ENCODE measurements around the gene USP3. TPM values are rescaled to one million over a fixed set of nuclear protein-coding genes. Genes with fewer than 3 reads are reported as not detected.

The USP3 gene
- total and polyA plus RNA-seq, 7 donors = 9.4 to 13.6 (median 10.9) TPM

DNA sequence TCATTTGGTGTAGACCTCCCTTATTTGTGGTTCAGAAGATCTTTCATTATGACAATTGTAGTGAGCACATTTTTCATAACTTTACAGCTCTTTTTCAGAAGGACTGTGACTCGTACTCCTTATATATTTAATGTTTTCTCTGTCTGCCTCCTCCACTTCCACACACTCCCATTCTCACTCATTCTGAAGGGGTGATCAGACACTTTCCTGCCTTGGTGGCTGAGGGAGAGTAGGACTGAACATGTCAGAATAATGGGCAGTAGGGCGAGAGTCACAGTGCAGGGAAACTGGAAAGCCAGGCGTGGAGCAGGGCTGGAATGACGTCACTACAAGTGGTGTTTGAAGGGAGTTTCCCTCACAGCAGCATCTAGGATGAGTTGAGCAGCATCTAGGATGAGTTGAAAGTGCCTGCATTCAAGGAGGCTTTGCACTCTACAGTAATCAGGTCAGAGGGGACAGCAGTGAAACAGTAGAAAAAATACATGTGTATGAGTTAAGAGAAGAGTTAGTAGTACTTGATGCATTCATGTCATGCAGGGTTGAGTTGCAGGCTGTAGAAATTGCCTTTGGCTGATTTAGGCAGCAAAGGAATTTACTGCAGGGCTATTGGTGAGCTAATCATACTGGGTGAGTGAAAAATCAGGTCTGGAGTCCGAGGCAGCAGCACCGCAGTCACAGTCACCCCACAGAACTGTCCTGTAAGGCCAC is 56.5 kb downstream of the USP3 start:
- Histone ChIP-seq H3K36me3 (ENCODE audit: insufficient read depth in 1 of 2, low read depth in 1 of 2) (peaks cover 5 to 84% of the 10 kb centered on the region in 2 donors), H3K27ac (no peak overlapping the region), H3K4me1 (no peaks in the 10 kb centered on the region), H3K9me3 (no peaks in the 10 kb centered on the region), H3K27me3 (ENCODE audit: insufficient read depth in 3 of 3, low read length in 2 of 3) (no peaks in the 10 kb centered on the region), H3K4me3 (no peak overlapping the region)
- TF ChIP-seq, protein P1, sequence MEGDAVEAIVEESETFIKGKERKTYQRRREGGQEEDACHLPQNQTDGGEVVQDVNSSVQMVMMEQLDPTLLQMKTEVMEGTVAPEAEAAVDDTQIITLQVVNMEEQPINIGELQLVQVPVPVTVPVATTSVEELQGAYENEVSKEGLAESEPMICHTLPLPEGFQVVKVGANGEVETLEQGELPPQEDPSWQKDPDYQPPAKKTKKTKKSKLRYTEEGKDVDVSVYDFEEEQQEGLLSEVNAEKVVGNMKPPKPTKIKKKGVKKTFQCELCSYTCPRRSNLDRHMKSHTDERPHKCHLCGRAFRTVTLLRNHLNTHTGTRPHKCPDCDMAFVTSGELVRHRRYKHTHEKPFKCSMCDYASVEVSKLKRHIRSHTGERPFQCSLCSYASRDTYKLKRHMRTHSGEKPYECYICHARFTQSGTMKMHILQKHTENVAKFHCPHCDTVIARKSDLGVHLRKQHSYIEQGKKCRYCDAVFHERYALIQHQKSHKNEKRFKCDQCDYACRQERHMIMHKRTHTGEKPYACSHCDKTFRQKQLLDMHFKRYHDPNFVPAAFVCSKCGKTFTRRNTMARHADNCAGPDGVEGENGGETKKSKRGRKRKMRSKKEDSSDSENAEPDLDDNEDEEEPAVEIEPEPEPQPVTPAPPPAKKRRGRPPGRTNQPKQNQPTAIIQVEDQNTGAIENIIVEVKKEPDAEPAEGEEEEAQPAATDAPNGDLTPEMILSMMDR (IDR thresholded peaks at IDR 0.05) = no peak
- intact Hi-C loops (cut with DNase I) = no loop called here
- 92 to 95% (median 93%) methylated on average over 6 of the region's 6 CpGs for WGBS, 3 donors
- ATAC-seq = no peak
- DNase-seq = no peak

DNA sequence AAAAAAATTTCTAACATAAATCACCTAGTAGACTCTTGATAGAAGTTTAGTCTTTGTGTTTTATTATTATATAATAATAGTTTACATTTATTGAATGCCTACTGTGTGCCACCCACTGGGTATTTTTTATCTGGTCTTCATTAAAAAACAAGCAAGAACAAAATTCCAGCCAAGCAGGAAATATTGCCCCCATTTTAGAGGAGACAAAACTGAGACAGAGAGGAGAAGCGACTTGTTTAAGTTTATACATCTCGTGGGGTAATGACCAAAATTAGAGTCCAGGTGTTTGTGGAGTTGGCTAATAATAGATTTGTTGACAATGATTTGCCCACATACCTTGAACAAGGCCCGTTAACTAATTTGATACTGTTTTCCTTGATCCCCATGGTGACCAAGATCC is 59.7 kb downstream of the USP3 start:
- no peak overlapping the region for H3K4me3 ChIP-seq
- H3K4me1 ChIP-seq = no peaks in the 10 kb centered on the region
- TF ChIP-seq, protein P1 (IDR thresholded peaks at IDR 0.05) = no peak
- intact Hi-C loops (cut with DNase I) = no loop called here
- no peak for DNase-seq
- WGBS, 3 donors = 23 to 35% (median 27%) methylated on average over 3 of the region's 3 CpGs
- no peaks in the 10 kb centered on the region for H3K9me3 ChIP-seq
- no peak overlapping the region for H3K27ac ChIP-seq
- H3K36me3 ChIP-seq (ENCODE audit: insufficient read depth in 1 of 2, low read depth in 1 of 2) = peaks cover 3 to 87% of the 10 kb centered on the region in 2 donors
- H3K27me3 ChIP-seq (ENCODE audit: insufficient read depth in 3 of 3, low read length in 2 of 3) = no peaks in the 10 kb centered on the region
- ATAC-seq = no peak

DNA sequence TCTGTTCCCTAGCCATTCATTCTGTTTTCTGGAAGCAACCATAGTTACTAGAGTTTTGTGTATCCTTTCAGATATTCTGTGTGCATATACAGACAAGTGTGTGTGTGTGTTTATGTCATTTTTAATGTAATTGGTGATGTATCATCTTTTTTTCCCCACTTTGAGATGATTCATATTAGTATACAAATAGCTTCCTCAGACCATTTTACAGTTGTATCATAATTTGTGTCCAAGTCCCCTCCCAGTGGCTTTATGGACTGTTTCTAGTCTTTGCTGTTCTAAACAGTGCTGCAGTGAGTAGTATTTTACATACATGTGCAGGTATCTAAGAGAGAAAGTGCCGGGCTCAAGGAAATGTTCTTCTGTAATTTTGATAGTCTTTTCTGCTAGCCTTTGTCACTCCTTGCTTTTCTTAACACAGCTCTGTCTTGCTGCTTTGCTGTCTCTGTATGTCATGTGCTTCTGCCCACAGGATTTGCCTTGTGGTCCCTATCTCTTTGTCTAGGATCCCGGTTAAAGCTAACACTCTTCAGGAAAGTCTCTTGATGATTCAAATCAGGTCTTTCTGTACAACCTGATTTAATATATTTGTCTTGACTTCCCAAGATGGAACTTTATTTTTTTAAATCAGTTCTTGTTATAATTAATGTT is 61.3 kb downstream of the USP3 start:
- DNase-seq = no peak
- H3K4me1 ChIP-seq = no peaks in the 10 kb centered on the region
- TF ChIP-seq, protein P1 (IDR thresholded peaks at IDR 0.05) = no peak
- no peak overlapping the region for H3K4me3 ChIP-seq
- H3K36me3 ChIP-seq (ENCODE audit: insufficient read depth in 1 of 2, low read depth in 1 of 2) = peaks cover 3 to 83% of the 10 kb centered on the region in 2 donors
- H3K9me3 ChIP-seq = no peaks in the 10 kb centered on the region
- ATAC-seq = no peak
- intact Hi-C loops (cut with DNase I) = no loop called here
- no peaks in the 10 kb centered on the region for H3K27me3 ChIP-seq (ENCODE audit: insufficient read depth in 3 of 3, low read length in 2 of 3)
- H3K27ac ChIP-seq = no peak overlapping the region
- WGBS, 3 donors = 83 to 95% (median 86%) methylated on average over 2 of the region's 2 CpGs

DNA sequence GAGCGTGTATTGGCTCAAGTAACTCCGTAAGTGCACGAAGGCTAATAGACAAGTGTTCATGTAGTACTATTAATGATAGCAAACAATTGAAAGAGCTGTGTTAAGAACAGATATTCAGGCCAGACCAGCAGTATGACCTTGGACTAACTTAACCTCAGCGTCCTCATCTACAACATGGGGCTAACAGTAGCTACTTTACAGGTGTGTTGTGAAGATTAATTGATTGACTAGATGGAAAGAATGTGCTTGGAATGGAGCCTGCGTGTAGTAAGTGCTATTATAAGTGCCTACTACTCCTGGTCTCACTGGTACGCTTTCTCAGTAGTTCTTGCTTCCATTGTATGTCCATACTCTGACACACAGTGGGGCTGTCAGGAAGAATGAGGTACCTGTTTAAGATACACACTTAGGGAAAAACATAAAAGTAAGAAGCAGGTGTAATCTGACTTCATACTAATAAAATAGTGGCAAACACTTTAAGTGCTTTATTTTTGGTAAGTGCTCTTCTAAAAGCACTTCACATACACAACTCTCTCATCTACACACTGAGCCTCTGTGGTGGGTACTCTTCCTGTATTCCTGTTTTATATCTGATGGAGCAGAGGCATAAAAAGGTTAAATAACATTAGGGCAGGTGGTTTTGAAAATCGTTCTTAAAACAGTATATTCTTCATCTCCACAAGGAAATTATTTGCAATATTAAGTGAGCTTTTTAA is 68.5 kb downstream of the USP3 start:
- TF ChIP-seq, protein P1 (IDR thresholded peaks at IDR 0.05) = no peak
- H3K27me3 ChIP-seq (ENCODE audit: insufficient read depth in 3 of 3, low read length in 2 of 3) = no peaks in the 10 kb centered on the region
- H3K4me3 ChIP-seq = no peak overlapping the region
- ATAC-seq (no peak), DNase-seq (no peak)
- peaks cover 2 to 78% of the 10 kb centered on the region in 2 donors for H3K36me3 ChIP-seq (ENCODE audit: insufficient read depth in 1 of 2, low read depth in 1 of 2)
- H3K9me3 ChIP-seq = no peaks in the 10 kb centered on the region
- no peaks in the 10 kb centered on the region for H3K4me1 ChIP-seq
- no peak overlapping the region for H3K27ac ChIP-seq
- intact Hi-C loops (cut with DNase I) = no loop called here
- 79 to 86% (median 81%) methylated on average over 7 of the region's 7 CpGs for WGBS, 3 donors

All from psoas muscle (tissue), 8 donors.